GM19455 (cell line): ENCODE data around the gene ANXA6.
A peak's percentile ranks its signal among the peaks of the same experiment; 100 is the strongest.

Experiments used
- ATAC-seq: cut with Tn5 transposase; IDR thresholded peaks from one replicate; pipeline ENCODE4 v1.9.1; 2021; ENCODE audit not compliant: unreplicated experiment

The ANXA6 gene

DNA sequence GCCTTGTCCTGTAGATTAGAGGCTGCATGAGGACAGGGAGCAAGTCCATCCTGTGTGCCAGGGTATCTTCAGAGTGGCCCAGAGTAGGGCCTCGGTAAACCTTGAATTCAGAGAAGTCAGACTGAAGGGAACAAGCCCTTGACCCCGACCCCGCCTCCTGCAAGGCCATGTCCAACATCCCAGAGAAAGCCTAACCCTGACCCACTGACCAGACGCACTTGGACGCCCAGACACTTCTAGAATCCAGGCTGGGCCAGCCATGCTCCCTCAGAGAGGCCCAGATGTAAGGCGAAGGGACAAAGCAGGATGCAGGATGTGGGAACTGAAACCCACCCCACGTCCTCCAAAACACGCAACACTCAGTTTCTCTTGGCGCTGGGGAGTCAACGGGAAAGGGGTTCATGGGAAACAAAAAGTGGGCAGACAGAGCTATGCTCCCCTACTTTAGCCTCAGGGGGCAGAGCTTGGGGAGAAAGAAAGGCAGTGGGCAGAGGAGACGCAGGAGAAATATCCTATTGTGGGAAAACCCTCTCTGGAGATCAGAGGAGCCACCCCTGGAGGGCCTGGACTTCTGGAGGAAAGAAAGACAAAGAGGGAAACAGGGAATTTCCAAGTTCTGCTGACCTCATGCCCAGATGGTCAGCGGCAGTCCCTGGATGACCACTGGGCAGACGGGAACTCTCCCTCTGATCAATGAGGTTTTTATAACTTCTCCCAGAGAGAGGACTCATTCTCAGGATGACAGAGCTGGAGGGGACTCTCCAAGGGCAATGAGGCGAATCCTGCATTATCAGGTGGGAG is 89.7 kb downstream of the ANXA6 start:
- ATAC-seq = no peak

DNA sequence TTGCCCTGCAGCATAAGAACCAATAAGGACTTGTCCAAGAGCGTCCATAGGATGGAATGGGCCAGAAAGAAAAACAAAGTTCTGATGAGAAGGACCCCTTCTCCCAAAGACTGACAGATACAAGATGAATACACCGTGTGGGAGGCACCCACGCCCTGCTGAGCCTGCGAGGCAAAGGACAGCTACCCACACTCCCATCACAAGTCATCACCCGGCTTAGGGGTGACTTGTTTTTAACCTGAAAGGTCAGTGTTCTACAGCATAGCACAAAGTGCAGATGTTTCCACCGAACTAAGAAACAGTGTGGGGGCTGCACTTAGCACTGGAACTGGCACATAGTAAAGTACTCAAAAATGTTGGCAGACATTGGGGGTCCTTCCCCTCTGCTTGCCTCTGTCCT is 90.7 kb downstream of the ANXA6 start:
- ATAC-seq = no peak

DNA sequence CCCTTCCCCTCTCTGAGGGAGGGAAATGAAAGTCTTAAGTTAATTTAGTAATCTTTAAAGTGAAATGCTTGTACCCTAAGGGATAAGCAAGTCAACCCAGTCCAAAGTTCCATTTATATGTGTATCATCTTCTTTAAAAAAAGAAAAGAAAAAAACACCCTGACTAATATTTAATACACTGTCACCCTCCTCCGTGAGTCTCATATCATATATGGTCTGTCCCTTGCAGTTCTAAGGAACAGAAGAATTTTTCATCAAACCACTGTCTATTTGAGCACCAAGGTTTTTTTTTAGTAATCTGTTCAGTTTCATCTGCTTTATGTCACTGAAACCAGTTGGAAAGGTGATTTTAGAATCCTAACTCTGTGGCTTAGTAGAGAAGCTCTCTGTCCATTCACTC is 92.0 kb downstream of the ANXA6 start:
- no peak for ATAC-seq

DNA sequence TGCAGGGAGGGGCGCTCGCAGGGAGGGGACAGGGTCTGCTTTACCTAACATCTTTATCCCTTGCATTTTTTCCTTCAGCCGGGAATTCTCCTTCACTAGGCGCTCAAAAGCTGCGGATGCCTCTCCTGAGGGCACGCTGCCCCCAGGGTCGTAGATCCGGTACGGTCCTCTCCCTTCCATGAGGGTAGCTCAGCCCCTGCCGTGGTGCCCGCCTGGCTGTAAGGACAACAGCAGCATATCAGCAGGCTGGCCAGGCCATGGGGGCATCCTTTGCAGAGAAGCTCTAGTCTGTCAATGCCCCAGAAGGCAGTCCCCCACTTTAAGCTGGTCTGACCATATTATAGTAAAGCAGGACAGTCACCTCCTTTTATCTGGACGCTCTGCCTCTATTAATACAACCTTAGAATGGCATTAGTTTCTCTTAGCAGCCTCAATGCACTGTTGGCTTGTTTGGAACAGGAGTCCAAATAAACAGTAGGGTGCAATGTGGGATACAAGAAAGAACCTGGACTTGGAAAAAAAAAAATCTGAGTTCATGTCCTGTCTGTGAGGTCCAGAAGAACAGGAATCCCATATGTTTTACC is 92.6 kb downstream of the ANXA6 start:
- ATAC-seq = no peak

DNA sequence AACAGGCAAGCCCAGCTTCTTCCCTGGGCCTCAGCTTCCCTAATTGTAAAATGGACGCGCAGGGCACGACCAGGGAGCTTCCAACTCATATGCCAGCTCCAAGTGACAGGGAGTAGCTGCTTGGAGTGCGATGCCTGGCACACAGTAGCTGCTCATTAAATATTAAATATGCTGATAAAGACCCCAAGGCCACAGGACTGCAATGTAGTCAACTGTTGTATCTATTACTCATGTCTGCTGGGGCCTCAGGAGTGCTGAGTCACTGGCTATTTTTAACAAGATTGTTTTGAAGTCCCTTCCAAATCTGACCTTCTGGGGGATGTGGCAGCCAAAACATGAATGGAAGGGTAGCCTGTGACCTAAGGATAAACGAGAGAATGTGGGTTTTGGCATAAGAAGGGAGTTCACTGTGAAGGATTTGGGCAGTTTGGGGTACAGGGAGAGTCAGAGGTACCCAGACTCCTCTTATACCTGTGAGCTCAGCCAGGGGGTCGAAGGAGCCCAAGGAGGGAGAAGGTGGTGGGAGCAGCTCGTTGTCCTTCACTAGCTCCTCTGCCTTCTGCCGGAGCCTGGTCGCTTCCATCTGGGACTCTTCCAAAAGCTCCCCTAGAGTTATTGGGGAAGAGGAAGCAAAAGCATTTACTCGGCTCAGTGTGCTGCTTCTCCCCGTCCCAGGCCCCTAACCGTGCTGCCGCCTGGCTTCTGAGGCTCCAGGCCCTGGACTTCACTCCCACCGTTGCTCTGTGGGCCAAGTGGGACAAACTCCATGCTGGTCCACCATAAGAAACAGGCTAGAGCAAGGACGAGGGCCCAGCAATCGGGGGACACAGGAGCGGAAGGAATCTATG is 94.2 kb downstream of the ANXA6 start:
- no peak for ATAC-seq

DNA sequence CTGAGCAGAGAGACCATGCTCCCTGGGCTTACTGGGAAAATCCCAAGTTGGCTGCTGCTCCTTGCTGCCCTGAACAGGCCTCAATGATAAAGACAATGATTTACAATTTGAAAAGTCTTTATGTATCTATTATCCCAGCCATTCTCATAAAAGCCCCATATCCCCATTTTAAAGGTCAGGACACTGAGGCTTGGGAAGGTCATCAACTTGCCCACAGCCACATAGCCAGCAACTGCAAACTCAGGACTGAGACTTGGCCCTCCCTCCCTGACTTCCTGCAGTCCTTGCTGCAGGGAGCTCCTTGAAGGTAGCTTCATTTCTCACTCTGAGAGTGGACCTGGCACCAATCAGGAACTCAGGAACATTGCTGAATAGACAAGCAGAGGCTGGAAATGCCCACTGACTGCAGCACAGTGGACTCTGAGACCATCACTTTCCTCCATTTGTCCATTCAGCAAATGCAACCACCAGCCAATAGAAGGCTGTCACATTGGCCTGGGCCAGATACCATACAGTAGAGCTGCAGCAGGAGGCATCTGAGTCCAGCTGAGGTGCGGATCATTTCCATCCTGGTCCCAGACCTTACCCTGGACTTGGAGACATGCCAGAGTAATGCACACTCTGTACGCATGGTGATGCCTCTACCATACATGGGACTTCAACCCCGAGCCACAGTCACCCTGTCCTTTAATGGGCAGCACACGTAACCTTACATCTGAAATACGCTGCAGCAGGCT is 95.0 kb downstream of the ANXA6 start:
- ATAC-seq = no peak

DNA sequence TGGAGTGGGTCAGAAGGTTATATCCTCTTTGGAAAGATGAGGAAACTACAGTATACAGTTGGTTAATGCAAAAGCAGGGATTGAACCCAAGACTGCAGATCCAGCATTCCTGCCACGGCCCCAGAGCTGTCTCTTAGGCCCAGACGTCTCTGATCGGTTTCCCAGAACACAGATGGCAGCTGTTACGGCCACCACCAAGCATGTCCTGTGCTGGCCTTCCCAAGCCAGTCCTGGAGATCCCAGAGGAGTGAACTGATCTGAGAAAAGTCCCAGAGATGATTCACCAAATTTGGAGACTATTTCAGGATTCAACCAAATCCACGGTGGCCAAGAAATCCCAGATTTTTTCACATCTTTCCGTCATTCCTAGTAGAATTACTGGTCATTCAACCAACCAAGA is 96.8 kb downstream of the ANXA6 start:
- ATAC-seq = no peak

DNA sequence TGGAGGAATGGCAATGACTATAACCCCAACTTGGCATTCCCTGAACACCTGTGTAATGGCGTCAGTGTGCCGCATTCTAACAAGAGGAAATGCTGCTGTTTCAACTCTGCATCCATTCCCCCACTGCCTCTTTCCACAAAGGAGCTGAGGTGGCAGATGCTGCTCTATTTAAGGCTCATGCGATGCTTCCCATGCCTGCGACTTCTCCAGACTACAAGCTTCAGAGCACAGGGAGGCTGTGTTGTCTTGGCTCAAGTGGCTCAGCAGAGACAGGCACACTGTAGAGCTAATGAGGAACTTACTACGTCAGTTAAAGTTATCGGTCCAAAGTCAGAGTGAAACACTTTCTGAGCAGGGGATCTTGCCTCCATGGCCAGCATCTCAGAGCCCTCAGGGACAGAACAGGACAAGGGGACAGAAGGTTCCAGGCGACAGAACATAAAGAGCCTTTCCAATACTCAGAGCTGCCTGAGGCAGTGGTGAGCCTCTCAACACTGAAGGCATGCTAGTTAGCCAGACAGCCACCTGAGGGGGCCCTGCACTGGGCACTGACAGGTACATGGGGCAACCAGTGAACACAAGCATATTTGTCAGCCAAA is 98.6 kb downstream of the ANXA6 start:
- no peak for ATAC-seq

DNA sequence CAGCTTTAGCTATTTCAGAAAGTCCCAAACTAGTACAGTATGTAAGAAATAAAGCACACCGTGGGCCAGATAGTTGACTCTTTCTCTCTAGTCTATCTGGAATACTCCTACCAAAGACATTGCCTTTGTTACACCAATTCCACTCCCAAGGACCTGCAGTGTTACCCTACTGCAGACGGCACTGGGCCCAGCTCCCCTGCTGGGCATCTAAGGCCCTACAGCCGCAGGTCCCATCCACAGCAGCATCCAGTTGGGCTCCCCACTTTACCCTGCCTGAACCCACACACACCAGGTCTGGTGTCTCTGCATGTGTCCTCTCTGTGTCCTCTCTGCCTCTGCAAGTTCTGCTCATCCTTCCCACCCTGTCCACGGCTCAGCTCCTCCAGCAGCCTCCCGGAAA is 99.3 kb downstream of the ANXA6 start:
- no peak for ATAC-seq

DNA sequence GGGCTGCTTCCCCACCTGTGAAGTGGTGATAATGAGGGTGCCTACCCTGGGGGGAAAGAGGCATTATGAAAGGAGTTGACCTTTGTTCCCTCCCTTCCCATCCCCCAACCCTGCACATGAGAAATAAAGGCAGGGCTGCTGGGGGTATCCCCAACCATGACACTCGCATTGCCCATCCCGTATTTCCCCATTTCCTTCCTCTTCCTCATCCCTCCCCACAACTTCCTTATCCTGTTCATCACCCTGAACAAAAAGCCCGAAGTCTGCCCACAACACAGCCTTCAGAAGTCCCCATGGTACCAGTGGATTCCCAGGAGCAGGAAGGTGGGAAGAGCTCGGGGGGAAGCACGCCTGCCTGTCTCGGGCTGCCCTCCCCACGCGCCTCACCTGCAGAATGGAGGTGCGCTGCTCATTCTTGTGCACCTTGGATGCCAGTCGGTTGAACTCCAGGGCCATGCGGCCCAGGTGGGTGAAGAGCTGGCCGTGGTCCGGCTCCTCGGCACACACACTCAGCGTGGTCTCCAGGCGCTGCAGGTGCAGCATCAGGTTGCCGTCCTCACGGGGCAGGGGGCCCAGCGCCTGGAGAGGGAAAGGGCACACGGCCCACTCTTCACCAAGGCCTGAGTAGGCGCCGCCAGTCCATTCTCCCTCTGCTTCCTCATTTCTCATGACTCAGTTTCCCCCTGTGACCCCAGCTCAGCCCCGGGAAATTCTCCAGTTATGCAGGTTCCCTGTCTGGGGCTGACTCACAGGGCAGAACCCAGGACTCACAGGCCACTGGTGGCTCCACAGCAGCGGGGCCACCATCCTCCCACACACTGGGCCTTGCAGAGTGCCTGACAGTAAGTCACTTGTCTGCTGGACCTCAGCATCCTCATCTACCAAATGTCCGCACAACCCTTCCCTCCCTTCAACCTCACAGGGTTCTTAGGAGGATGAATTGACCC is 100.9 kb downstream of the ANXA6 start:
- ATAC-seq = no peak

DNA sequence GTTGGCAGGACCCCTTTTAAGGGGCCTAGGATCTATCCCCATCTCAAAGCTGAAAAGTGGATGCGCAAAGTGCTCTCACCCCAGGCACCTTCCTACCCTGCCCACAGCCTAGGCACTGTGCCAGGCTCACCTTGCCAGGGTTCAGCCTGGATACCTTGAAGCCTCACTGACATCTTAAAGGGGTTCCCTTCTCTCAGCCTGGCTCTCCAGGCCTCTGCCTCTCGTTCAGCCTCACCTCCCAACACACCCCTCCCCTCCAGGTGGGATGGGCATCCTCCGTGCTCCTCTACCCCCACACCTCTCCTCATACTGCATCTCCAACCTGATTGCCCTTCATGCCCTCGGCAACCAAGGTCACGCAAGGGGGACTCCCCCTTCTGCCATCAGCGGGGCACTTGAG is 102.2 kb downstream of the ANXA6 start:
- no peak for ATAC-seq

DNA sequence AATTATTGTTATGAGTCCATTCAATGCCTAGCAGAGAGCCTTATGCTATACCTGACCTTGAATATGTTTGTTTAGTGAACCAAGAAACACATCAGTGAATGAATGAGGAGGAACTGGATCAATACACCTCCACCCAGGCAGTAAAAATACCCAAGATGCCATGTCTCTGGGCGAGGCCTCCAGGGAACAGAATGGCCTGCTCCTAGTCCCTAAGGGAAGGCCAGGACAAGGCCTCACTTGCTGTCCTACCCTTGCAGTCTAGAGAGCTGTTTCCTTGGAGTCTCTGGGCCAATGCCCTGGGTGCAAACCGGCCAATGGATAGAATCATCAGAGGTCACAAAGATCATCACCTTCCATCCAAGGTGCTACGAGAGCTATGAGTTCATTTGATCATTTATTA is 102.9 kb downstream of the ANXA6 start:
- no peak for ATAC-seq

DNA sequence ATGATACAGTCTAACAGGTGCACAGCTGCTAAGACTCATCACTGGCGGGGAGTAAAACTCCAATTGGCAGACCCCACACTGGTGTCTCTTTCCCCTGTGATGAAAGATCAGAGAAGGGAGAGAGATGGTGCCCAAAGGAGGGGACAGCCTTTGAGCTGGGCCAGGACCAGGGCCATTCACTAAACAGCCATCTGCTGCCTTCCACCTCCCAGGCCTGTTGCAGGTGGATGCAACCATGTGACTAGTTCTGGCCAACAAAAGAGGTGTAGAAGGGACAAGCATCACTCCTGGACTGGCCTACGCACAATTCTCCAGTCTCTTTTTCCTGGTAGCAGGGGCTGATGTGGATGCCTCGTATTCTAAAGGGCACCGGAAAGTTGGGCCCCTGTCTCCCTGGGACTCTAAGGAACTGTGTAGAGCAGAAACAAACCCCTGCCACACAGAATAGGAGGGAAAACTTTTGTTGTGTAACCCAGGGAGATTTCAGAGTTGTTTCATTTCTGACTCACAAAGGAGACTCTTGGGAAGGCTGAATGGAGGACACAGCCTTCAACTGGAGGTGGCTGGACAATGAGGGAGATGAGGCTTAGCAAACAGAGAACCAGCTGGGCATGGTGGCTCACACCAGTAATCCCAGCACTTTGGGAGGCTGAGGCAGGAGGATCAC is 103.7 kb downstream of the ANXA6 start:
- ATAC-seq = no peak

DNA sequence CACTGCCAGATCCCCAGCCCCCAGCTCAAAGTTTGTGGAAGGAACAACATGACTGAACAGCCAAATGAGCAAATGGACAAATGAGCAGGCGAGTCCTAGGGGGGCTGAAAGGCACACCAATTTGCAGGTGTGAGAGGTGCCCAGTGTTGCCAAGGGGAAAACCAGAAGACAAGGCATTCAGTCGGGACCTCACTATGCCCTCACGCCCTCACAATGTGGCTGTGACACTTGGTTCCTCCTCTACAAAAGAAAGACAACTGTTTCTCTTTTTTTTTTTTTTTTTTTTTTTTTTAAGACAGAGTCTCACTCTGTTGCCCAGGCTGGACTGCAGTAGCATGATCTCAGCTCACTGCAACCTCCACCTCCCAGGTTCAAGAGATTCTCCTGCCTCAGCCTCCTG is 104.7 kb downstream of the ANXA6 start:
- no peak for ATAC-seq

DNA sequence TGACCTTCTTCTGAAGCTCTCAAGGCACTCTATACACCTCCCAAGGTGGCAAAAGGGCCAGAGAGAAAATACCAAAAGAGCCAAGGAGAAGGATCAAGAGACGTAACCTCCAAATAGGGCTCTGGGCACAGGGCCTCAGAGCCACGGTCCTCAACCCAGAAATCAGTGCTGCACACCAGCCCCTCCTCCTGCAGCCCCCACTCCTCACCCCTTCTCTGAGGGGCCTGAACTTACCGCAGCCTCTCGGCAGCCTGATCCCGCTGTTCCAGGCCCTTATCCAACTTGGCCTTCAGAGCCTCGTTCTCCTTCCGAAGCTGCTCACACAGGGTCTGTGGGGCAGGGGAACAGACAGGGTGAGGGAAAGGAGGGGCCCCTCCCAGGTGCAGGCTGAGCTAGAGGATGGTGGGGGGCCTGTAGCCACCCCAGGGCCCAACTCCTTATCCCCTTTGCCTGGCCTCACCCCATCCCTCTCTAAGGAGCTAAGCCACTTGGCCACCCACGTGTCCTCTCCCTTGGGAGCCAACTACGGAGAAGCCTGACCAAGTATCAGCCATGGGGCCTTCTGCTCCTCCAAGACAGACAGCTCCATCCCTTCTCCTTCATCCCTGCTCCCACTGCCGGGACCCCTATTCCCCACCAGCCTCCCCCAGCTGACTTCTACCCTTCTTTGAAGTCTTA is 105.5 kb downstream of the ANXA6 start:
- peak; percentile 18 for ATAC-seq

DNA sequence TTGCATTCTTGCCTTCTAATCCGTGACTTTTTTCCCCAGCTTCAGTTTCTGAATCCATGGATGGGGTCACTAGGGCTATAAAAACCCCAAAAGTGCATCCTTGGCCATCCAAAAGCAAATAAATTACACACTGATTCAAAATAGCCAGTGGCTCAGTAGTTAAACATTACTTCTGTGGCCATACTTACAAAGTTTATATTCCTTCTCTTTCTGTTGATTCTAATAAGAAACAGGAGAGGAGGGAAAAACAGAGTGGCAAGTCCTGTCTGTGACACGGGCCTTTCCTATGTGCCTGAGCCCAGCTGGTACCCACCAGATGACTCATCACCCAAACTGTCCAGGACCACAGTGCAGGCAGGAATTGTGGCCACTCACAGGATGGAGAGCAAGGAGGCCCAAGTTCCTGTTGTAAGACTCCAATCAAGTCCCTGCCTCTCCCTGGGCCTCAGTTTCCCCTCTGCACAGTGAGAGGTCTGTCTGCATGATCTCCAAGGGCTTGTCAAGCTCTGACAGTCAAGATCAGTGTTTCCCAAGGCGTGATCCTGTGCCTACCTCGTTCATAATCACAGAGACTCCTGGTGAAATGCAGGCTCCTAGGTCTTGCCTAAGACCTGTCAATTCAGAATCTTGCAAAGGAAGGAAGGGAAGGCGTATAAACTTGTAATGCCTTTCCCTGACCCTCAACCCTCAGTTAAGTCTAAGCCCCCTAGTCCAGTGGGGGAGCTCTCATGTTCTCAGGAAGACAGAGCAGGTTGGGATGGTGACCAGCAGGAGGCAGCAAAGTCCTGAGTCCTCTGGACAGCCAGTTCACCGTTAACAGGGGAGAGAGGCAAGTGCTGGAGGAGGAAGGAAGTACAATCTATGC is 106.3 kb downstream of the ANXA6 start:
- peak; percentile 76 for ATAC-seq
